Thoracic aorta (tissue), 2 donors: Measurements from ENCODE around the gene SLC7A6. TPM values are rescaled to one million over a fixed set of nuclear protein-coding genes. Genes with fewer than 3 reads are reported as not detected.
"Not testable (repeated sequence)": the region's sequence is repeated elsewhere in the genome, so short reads cannot be mapped to it uniquely, and the experiment has no call there.

Experiments
- ATAC-seq: fragments of 150-250 bp; one replicate; pipeline ENCODE4 v1.8.0; 2017; ENCODE audit warnings: low read depth; ENCODE audit not compliant: insufficient number of reproducible peaks, low FRiP score
- DNase-seq: peaks from one replicate; pipeline ENCODE4 v3.0.0-alpha.2; 2020; ENCODE audit warnings: low spot score
- H3K27ac ChIP-seq, 2 donors: fragments of 200-600 bp; sonication (generic); 1 replicate in 1 of 2; 2 replicates in 1 of 2; pipeline ENCODE4 v1.5.1; 2016; ENCODE audit warnings: mild to moderate bottlenecking in 2 of 2, moderate library complexity in 2 of 2
- H3K27me3 ChIP-seq: fragments of 200-600 bp; sonication (generic); replicated peaks from 2 replicates; pipeline ENCODE4 v1.6.0; 2016; ENCODE audit warnings: mild to moderate bottlenecking; ENCODE audit not compliant: insufficient read depth
- H3K36me3 ChIP-seq: fragments of 200-600 bp; sonication (generic); one replicate; pipeline ENCODE4 v1.5.1; 2016
- H3K4me1 ChIP-seq, 2 donors: fragments of 200-600 bp; sonication (generic); 1 replicate in 1 of 2; 2 replicates in 1 of 2; pipeline versions ENCODE4 v1.5.1 to v1.6.0; 2016; ENCODE audit warnings: low read depth in 2 of 2, mild to moderate bottlenecking in 1 of 2; ENCODE audit not compliant: control insufficient read depth in 1 of 2
- H3K4me3 ChIP-seq: fragments of 200-600 bp; sonication (generic); 2 replicates; pipeline ENCODE4 v1.5.1; 2016; ENCODE audit warnings: mild to moderate bottlenecking
- H3K9me3 ChIP-seq: fragments of 200-600 bp; sonication (generic); 2 replicates; pipeline ENCODE4 v1.5.1; 2016
- total RNA-seq, 2 donors: library from RNA; depleted of rRNA; stranded (reverse); fragments of >200 nt; gene quantifications; one replicate each; pipeline versions ENCODE4 v1.1.0 to v1.2.3, GENCODE V29; 2016
- TF ChIP-seq, protein P1 (sequence below): fragments of 200-600 bp; sonication (generic); IDR thresholded peaks from one replicate; pipeline ENCODE4 v1.5.1; 2019; ENCODE audit warnings: antibody characterized with exemption

SLC7A6 gene
- total RNA-seq, 2 donors from 2014 or later = 92.1 to 125 TPM

DNA sequence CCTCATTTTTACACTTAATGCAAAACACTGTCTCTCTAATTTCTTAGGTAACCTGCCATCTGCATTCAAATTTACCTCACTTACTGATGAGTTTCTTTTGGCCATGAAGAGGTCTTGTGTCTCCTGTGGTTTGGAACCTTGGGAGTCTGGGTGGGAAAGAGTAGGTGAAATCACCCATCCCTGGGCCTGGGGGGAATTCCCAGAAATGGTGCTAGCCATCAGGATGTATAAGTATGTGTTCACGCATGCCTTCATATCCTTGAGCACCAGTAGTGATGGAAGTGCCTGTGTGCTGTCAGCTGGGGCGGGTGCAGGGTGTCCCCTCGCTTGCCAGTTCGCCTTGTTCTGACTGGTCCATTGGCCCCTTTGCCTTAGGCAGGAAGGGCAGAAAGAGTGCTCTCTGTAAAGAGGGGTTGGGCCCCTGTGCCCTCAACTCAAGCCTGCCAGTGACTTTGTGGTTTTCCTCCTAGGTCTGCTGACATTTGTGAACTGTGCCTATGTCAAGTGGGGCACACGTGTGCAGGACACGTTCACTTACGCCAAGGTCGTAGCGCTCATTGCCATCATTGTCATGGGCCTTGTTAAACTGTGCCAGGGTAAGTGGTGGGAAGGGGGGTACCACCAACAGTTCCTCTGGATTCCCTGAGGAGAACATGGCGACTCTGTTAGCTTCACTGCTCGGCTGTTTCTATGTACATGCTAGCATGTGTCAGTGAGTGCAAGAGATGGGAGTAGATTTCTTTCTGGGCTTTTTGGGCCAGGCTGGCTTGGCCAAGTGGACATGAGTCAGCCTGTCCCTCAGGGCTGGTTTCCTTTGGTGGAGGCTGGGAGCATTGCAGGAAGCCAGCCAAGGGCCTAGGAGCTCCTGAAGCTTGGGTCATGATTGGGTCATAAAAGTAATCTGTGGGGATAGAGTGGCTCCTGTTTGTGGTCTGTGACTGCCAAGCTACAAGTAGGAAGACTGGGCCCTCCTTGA lies 23.2 kb downstream of the SLC7A6 start:
- ATAC-seq (peak; percentile 82), DNase-seq (peak; percentile 54)
- Histone ChIP-seq H3K4me3 (no peak overlapping the region), H3K36me3 (peaks cover 20% of the 10 kb centered on the region), H3K9me3 (no peaks in the 10 kb centered on the region), H3K27me3 (no peaks in the 10 kb centered on the region), H3K4me1 (peaks cover 48 to 72% of the 10 kb centered on the region in 2 donors), H3K27ac (peak overlapping the region; percentile 79 to 83)
- TF ChIP-seq, protein P1, sequence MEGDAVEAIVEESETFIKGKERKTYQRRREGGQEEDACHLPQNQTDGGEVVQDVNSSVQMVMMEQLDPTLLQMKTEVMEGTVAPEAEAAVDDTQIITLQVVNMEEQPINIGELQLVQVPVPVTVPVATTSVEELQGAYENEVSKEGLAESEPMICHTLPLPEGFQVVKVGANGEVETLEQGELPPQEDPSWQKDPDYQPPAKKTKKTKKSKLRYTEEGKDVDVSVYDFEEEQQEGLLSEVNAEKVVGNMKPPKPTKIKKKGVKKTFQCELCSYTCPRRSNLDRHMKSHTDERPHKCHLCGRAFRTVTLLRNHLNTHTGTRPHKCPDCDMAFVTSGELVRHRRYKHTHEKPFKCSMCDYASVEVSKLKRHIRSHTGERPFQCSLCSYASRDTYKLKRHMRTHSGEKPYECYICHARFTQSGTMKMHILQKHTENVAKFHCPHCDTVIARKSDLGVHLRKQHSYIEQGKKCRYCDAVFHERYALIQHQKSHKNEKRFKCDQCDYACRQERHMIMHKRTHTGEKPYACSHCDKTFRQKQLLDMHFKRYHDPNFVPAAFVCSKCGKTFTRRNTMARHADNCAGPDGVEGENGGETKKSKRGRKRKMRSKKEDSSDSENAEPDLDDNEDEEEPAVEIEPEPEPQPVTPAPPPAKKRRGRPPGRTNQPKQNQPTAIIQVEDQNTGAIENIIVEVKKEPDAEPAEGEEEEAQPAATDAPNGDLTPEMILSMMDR = peak; percentile 40

DNA sequence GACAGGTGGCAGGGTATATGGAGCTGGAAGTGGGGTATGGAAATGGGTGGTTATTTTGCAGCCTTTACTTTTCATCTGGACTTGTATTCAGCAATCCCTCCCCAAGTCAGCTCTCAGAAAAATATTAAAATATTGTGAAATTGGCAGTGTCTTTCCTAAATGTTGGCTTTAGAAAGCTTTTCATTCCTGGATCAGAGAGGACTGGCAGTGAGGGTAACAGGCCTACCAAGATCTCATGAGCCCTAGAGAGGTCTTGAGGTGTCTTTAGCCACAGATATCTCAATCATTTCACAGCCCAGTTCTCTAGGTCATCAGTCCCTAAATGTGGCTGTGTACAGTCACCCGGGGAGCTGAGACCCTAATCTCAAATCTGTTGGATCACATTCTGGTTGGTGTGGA lies 23.9 kb downstream of the SLC7A6 start:
- Histone ChIP-seq H3K4me3 (no peak overlapping the region), H3K4me1 (peaks cover 47 to 71% of the 10 kb centered on the region in 2 donors), H3K9me3 (no peaks in the 10 kb centered on the region), H3K27ac (peak overlapping the region; percentile 79 to 83), H3K36me3 (peaks cover 26% of the 10 kb centered on the region), H3K27me3 (no peaks in the 10 kb centered on the region)
- TF ChIP-seq, protein P1 = no peak
- no peak for ATAC-seq
- DNase-seq = no peak

DNA sequence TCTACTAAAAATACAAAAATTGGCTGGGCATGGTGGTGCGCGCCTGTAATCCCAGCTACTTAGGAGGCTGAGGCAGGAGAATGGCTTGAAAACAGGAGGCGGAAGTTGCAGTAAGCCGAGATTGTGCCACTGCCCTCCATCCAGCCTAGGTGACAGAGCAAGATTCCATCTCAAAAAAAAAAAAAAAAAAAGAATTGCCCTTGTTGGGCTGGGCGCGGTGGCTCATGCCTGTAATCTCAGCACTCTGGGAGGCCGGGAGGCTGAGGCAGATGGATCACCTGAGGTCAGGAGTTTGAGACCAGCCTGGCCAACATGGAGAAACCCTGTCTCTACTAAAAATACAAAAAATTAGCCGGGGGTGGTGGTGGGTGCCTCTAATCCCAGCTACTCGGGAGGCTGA lies 24.5 kb downstream of the SLC7A6 start:
- ATAC-seq, H3K27me3 ChIP-seq: not testable (repeated sequence)
- H3K4me1 ChIP-seq = peaks cover 42 to 66% of the 10 kb centered on the region in 2 donors

DNA sequence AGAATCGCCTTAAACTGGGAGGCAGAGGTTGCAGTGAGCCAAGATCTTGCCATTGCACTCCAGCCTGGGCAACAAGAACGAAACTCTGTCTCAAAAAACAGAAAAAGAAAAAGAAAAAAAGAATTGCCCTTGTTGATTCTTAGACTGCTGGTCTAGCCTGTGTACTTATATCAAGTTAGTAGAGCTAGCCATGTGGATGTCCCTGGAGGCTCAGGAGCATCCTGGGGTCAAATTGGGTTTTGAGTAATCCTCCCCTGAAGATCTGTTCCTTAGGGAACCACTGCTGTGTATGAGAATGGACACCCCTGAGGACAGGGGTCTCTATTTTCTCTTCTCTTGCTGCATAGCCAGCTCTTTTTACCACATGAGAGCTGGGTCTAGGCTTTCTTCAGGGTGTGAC lies 24.9 kb downstream of the SLC7A6 start:
- Histone ChIP-seq H3K27ac (peak overlapping the region; percentile 79 to 83), H3K9me3 (no peaks in the 10 kb centered on the region), H3K36me3 (peaks cover 36% of the 10 kb centered on the region), H3K27me3 (no peaks in the 10 kb centered on the region), H3K4me3 (no peak overlapping the region), H3K4me1 (peaks cover 39 to 62% of the 10 kb centered on the region in 2 donors)
- DNase-seq = no peak
- no peak for ATAC-seq
- TF ChIP-seq, protein P1 = no peak

More for the DNA sequence above, 24.5 kb downstream of the SLC7A6 start:
- DNase-seq, H3K4me3 ChIP-seq, H3K9me3 ChIP-seq: not testable (repeated sequence)
- H3K36me3 ChIP-seq = peaks cover 31% of the 10 kb centered on the region
- peak overlapping the region; percentile 79 to 83 for H3K27ac ChIP-seq

DNA sequence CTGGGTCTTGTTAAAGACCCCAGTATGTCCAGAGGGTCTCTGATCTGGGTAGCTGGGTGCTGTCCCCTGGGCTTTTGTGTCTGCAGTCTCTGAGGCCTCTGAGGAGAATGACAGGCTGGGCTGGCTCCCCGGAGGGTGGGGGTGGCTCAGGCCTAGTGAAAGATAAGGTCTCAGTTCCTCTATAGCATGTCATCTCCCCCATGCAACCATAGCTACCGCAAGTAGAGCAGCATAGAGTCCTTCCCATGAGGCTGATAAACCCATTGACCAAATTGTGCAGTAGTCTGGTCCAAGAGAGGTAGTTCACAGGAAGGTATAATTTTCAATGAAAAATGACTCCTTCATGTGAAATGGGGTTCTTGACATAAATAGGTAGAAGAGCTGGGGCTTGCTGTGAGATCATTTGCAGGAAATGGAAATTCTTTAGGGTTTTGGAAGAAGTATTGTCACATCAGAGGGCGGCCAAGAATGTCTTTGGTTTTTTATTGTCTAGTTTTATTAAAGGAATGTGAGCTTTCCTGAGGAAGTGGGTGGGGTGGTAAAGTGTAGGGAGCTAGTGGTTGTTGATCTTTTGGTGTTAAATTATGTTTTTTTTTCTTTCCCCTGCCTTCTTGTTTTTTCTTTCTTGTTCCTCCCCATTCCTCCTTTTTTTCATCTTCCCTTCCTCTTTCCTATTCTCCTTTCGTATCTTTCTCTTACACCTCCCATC lies 25.4 kb downstream of the SLC7A6 start:
- no peak overlapping the region for H3K4me3 ChIP-seq
- H3K4me1 ChIP-seq = peaks cover 36 to 57% of the 10 kb centered on the region in 2 donors
- no peak for DNase-seq
- peak overlapping the region; percentile 79 to 83 for H3K27ac ChIP-seq
- H3K36me3 ChIP-seq = peaks cover 41% of the 10 kb centered on the region
- no peak for ATAC-seq
- no peaks in the 10 kb centered on the region for H3K27me3 ChIP-seq
- H3K9me3 ChIP-seq = no peaks in the 10 kb centered on the region
- TF ChIP-seq, protein P1 = no peak
